MM.1S (cell line): Measurements from ENCODE around the gene KRTAP4-1.

Source experiments
- DNase-seq: peaks from one replicate; pipeline ENCODE4 v3.0.0-alpha.2; 2015
- H2AFZ ChIP-seq: fragments of 300-600 bp; sonication (generic); 2 replicates; pipeline ENCODE4 v1.6.0; 2016; ENCODE audit warnings: antibody characterized with exemption, low read length
- H3F3A ChIP-seq: fragments of 300-600 bp; sonication (generic); 2 replicates; pipeline ENCODE4 v1.6.1; 2016; ENCODE audit warnings: mild to moderate bottlenecking, antibody characterized with exemption, low read length, moderate library complexity, mixed read lengths; ENCODE audit not compliant: insufficient read depth
- H3K27ac ChIP-seq: fragments of 300-600 bp; sonication (generic); 2 replicates; pipeline ENCODE4 v1.5.1; 2016; ENCODE audit warnings: mild to moderate bottlenecking, low read length
- H3K27me3 ChIP-seq: fragments of 300-600 bp; sonication (generic); replicated peaks from 2 replicates; pipeline ENCODE4 v1.6.0; 2016; ENCODE audit warnings: low read length; ENCODE audit not compliant: insufficient read depth
- H3K36me3 ChIP-seq: fragments of 300-600 bp; sonication (generic); replicated peaks from 2 replicates; pipeline ENCODE4 v1.6.1; 2016; ENCODE audit warnings: mild to moderate bottlenecking, low read length, mixed read lengths; ENCODE audit not compliant: insufficient read depth
- H3K4me1 ChIP-seq: fragments of 300-600 bp; sonication (generic); 2 replicates; pipeline ENCODE4 v1.6.1; 2016; ENCODE audit warnings: low read length, mixed read lengths
- H3K4me2 ChIP-seq: fragments of 300-600 bp; sonication (generic); 2 replicates; pipeline ENCODE4 v1.6.0; 2016; ENCODE audit warnings: low read depth, low read length
- H3K4me3 ChIP-seq: fragments of 300-600 bp; sonication (generic); 2 replicates; pipeline ENCODE4 v1.5.1; 2016; ENCODE audit warnings: low read length, mixed read lengths
- H3K79me2 ChIP-seq: fragments of 300-600 bp; sonication (generic); 2 replicates; pipeline ENCODE4 v1.6.1; 2016; ENCODE audit warnings: mixed run types, low read length, mixed read lengths
- H3K9ac ChIP-seq: fragments of 300-600 bp; sonication (generic); 2 replicates; pipeline ENCODE4 v1.6.1; 2016; ENCODE audit warnings: low read length, mixed read lengths
- H3K9me2 ChIP-seq: fragments of 300-600 bp; sonication (generic); replicated peaks from 2 replicates; pipeline ENCODE4 v1.6.1; 2016; ENCODE audit warnings: mild to moderate bottlenecking, low read length, mixed read lengths; ENCODE audit not compliant: insufficient read depth
- H3K9me3 ChIP-seq: fragments of 300-600 bp; sonication (generic); replicated peaks from 2 replicates; pipeline ENCODE4 v1.6.1; 2016; ENCODE audit warnings: mild to moderate bottlenecking, low read length, mixed read lengths; ENCODE audit not compliant: insufficient read depth
- H4K20me1 ChIP-seq: fragments of 300-600 bp; sonication (generic); 2 replicates; pipeline ENCODE4 v1.6.1; 2016; ENCODE audit warnings: mild to moderate bottlenecking, low read length, moderate library complexity, mixed read lengths; ENCODE audit not compliant: insufficient read depth
- CTCF ChIP-seq: fragments of 300-600 bp; sonication (generic); IDR thresholded peaks from 2 replicates; pipeline ENCODE4 v1.5.1; 2016; ENCODE audit warnings: antibody characterized with exemption, low read length, mixed read lengths
- EZH2 ChIP-seq: fragments of 300-600 bp; sonication (generic); optimal IDR thresholded peaks from 2 replicates; pipeline ENCODE3; 2017; ENCODE audit warnings: low read depth, mild to moderate bottlenecking, antibody characterized with exemption, low read length, mixed read lengths
- EZH2phosphoT487 ChIP-seq: fragments of 300-600 bp; sonication (generic); IDR thresholded peaks from 2 replicates; pipeline ENCODE4 v1.6.1; 2018; ENCODE audit warnings: antibody characterized with exemption, low read length

Gene KRTAP4-1

DNA sequence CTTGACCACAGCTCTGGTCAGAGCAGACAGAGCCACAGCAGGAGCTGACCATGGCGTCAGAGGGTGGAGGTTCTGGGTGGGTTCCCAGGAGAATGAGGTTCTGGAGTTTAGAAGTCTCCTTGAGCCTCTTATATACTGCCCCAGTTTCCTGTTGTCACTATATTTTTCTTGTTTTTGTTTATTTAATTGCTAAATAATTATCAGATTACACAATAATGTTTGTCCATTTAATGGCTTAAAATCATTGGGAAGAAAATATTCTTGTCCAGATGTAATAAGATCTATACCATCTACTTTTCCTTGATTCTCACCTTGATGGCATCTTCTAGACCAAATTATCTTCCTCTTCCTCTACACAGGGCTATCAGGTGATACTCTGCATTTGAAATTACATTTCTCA lies 16.6 kb downstream of the KRTAP4-1 start, which contains the start of gene KRTAP4-3:
KRTAP4-3 (minus strand) TSS at position 101 of the 400 bp plus-strand sequence; CDS start at position 52, 49 bp downstream.
- no peak within 1 kb of the TSS for H3K4me3 ChIP-seq
- no peak for DNase-seq
- H3K4me2 ChIP-seq = no peak within 1 kb of the TSS
- no peak within 1 kb of the TSS for H3K27ac ChIP-seq
- no peak within 1 kb of the TSS for H2AFZ ChIP-seq
- H3K9me3 ChIP-seq = no peaks in the 10 kb centered on the region
- H3K9ac ChIP-seq = no peak within 1 kb of the TSS
- H3K27me3 ChIP-seq = no peaks in the 10 kb centered on the region
- no peaks in the 10 kb centered on the region for H3K36me3 ChIP-seq
- H3K9me2 ChIP-seq = no peaks in the 10 kb centered on the region
- H3F3A ChIP-seq = no peaks in the 10 kb centered on the region
- H3K4me1 ChIP-seq = no peaks in the 10 kb centered on the region
- no peak for TF ChIP-seq CTCF
- no peak for TF ChIP-seq EZH2phosphoT487
- no peak for TF ChIP-seq EZH2
- H3K79me2 ChIP-seq = no peaks in the 10 kb centered on the region
- H4K20me1 ChIP-seq = no peaks in the 10 kb centered on the region

GRCh38 chr17:41167561-41167960 lies 17.1 kb downstream of the KRTAP4-1 start:
- no peak overlapping the region for H2AFZ ChIP-seq

GRCh38 chr17:41163828-41164227 lies 20.9 kb downstream of the KRTAP4-1 start:
- no peaks in the 10 kb centered on the region for H3K27me3 ChIP-seq
- no peaks in the 10 kb centered on the region for H3K9me3 ChIP-seq
- no peaks in the 10 kb centered on the region for H3K36me3 ChIP-seq
- no peaks in the 10 kb centered on the region for H3K9me2 ChIP-seq
- H3K4me3 ChIP-seq = no peak overlapping the region
- H3K4me2 ChIP-seq = no peak overlapping the region
- DNase-seq = no peak
- H3K79me2 ChIP-seq = no peaks in the 10 kb centered on the region
- no peaks in the 10 kb centered on the region for H4K20me1 ChIP-seq
- no peak overlapping the region for H2AFZ ChIP-seq
- TF ChIP-seq EZH2 (no peak), CTCF (no peak), EZH2phosphoT487 (no peak)
- no peaks in the 10 kb centered on the region for H3K4me1 ChIP-seq
- H3F3A ChIP-seq = no peaks in the 10 kb centered on the region
- no peak overlapping the region for H3K9ac ChIP-seq
- no peak overlapping the region for H3K27ac ChIP-seq

More at GRCh38 chr17:41167561-41167960, 17.1 kb downstream of the KRTAP4-1 start:
- H3K79me2 ChIP-seq = no peaks in the 10 kb centered on the region
- no peaks in the 10 kb centered on the region for H3F3A ChIP-seq
- H3K4me1 ChIP-seq = no peaks in the 10 kb centered on the region
- TF ChIP-seq EZH2 = no peak
- TF ChIP-seq EZH2phosphoT487 = no peak
- TF ChIP-seq CTCF = no peak
- no peaks in the 10 kb centered on the region for H3K9me2 ChIP-seq
- no peak for DNase-seq
- H3K27ac ChIP-seq = no peak overlapping the region
- H3K9ac ChIP-seq = no peak overlapping the region
- no peak overlapping the region for H3K4me2 ChIP-seq
- H3K27me3 ChIP-seq = no peaks in the 10 kb centered on the region
- H4K20me1 ChIP-seq = no peaks in the 10 kb centered on the region
- no peak overlapping the region for H3K4me3 ChIP-seq
- no peaks in the 10 kb centered on the region for H3K36me3 ChIP-seq
- no peaks in the 10 kb centered on the region for H3K9me3 ChIP-seq
